A549 (cell line): ENCODE data around the gene ABLIM3. TPM values are rescaled to one million over a fixed set of nuclear protein-coding genes. Genes with fewer than 3 reads are reported as not detected.
A peak's percentile ranks its signal among the peaks of the same experiment; 100 is the strongest.

Source experiments
- ATAC-seq, 2 experiments: fragments of 200-7000 bp in 1 of 2; fragments of >200 bp in 1 of 2; cut with Nextera tagmentation in 1 of 2; cut with Tn5 transposase in 1 of 2; 3 replicates each; pipeline versions ENCODE4 v1.8.0 to v1.9.1; 2018 to 2020; ENCODE audit warnings: mild to moderate bottlenecking in 1 of 2, moderate library complexity in 1 of 2
- CTCF ChIA-PET: fragments of 300-600 bp; sonication (Branson Sonifier 250); formaldehyde crosslinking; extraction: SDS; loops from one replicate; lab custom pipeline; 2021; ENCODE audit warnings: antibody characterized with exemption, inconsistent platforms; lab: Yijun Ruan, JAX
- POLR2A ChIA-PET: fragments of 350-600 bp; formaldehyde crosslinking; extraction: SDS; loops from one replicate; lab custom pipeline; 2021; ENCODE audit warnings: antibody characterized with exemption, inconsistent platforms; lab: Yijun Ruan, JAX
- DNase-seq, 2 experiments: peaks; one replicate each; pipeline versions ENCODE4 v3.0.0 to v3.0.0-alpha.2; 2011 to 2016; ENCODE audit warnings: low read depth in 1 of 2, low spot score in 1 of 2
- FAIRE-seq: peaks from 2 replicates; lab custom pipeline; 2011; peaks lifted over from hg19 to GRCh38; lab: Jason Lieb, UNC
- H3K27ac ChIP-seq, 2 experiments: fragments of >200 bp; sonication (Bioruptor Twin); formaldehyde crosslinking; 3 replicates each; pipeline ENCODE4 v1.5.1; 2016 to 2017
- H3K4me1 ChIP-seq: fragments of >200 bp; sonication (Bioruptor Twin); formaldehyde crosslinking; 3 replicates; pipeline ENCODE4 v1.6.1; 2016
- H3K4me2 ChIP-seq: fragments of >200 bp; sonication (Bioruptor Twin); formaldehyde crosslinking; 3 replicates; pipeline ENCODE4 v1.6.1; 2016
- H3K4me3 ChIP-seq: fragments of >200 bp; sonication (Bioruptor Twin); formaldehyde crosslinking; 3 replicates; pipeline ENCODE4 v1.5.1; 2016
- H3K9me3 ChIP-seq: fragments of >200 bp; sonication (Bioruptor Twin); formaldehyde crosslinking; 3 replicates; pipeline ENCODE4 v1.6.1; 2016
- CBX2 ChIP-seq: fragments of 200-600 bp; sonication (generic); IDR thresholded peaks from 2 replicates; pipeline ENCODE4 v1.6.1; 2016; ENCODE audit warnings: low read depth, mild to moderate bottlenecking, borderline replicate concordance
- CEBPB ChIP-seq, 2 experiments: fragments of >200 bp in 1 of 2; sonication (Bioruptor Twin) in 1 of 2; formaldehyde crosslinking in 1 of 2; IDR thresholded peaks; 2 replicates each; pipeline ENCODE4 v1.6.1; 2012 to 2016
- CHD4 ChIP-seq: fragments of 200-600 bp; sonication (generic); IDR thresholded peaks from 2 replicates; pipeline ENCODE4 v1.6.1; 2016; ENCODE audit warnings: antibody characterized with exemption, mild to moderate bottlenecking, borderline replicate concordance
- CTCF ChIP-seq: fragments of >200 bp; sonication (Bioruptor Twin); formaldehyde crosslinking; IDR thresholded peaks from 3 replicates; pipeline ENCODE4 v1.5.1; 2016
- E2F6 ChIP-seq: IDR thresholded peaks from 2 replicates; pipeline ENCODE4 v1.6.1; 2012; ENCODE audit warnings: low read depth, borderline replicate concordance
- EHMT2 ChIP-seq: fragments of 200-600 bp; sonication (generic); IDR thresholded peaks from 2 replicates; pipeline ENCODE4 v1.6.1; 2016; ENCODE audit warnings: antibody characterized with exemption, low read depth, mild to moderate bottlenecking, moderate library complexity
- EP300 ChIP-seq, 2 experiments: fragments of >200 bp; sonication (Bioruptor Twin); formaldehyde crosslinking; IDR thresholded peaks; 2 replicates in 1 of 2; 3 replicates in 1 of 2; pipeline ENCODE4 v1.6.1; 2016 to 2017
- ESRRA ChIP-seq: fragments of 150-350 bp; IDR thresholded peaks from 2 replicates; pipeline ENCODE4 v1.6.1; 2014; ENCODE audit warnings: mild to moderate bottlenecking, low read length, borderline replicate concordance
- FOSB ChIP-seq: fragments of 250-450 bp; sonication (Bioruptor Pico); IDR thresholded peaks from 2 replicates; pipeline ENCODE4 v1.5.0; 2020; ENCODE audit warnings: mild to moderate bottlenecking, moderate library complexity
- FOSL2 ChIP-seq, 2 experiments: fragments of 450-650 bp in 1 of 2; fragments of >200 bp in 1 of 2; sonication (Bioruptor Twin) in 1 of 2; formaldehyde crosslinking; IDR thresholded peaks; 2 replicates each; pipeline versions ENCODE4 v1.5.0 to v1.6.1; 2016 to 2020; ENCODE audit warnings: mild to moderate bottlenecking in 1 of 2, moderate library complexity in 1 of 2
- HDAC2 ChIP-seq: fragments of 200-600 bp; sonication (generic); IDR thresholded peaks from 2 replicates; pipeline ENCODE4 v1.6.1; 2016
- HES2 ChIP-seq: fragments of >200 bp; sonication (Bioruptor Twin); formaldehyde crosslinking; IDR thresholded peaks from 2 replicates; pipeline ENCODE4 v1.6.1; 2016
- HEYL ChIP-seq: fragments of 250-450 bp; sonication (Bioruptor Pico); IDR thresholded peaks from 2 replicates; pipeline ENCODE4 v1.8.0; 2021; ENCODE audit warnings: mild to moderate bottlenecking, moderate library complexity
- HOXB13 ChIP-seq: fragments of 250-450 bp; sonication (Bioruptor Pico); IDR thresholded peaks from 2 replicates; pipeline ENCODE4 v1.5.0; 2020; ENCODE audit warnings: low read depth, mild to moderate bottlenecking, moderate library complexity
- JUN ChIP-seq, 2 experiments: fragments of >200 bp; sonication (Bioruptor Twin); formaldehyde crosslinking; IDR thresholded peaks; 2 replicates in 1 of 2; 3 replicates in 1 of 2; pipeline ENCODE4 v1.6.1; 2016 to 2017
- JUNB ChIP-seq: fragments of >200 bp; sonication (Bioruptor Twin); formaldehyde crosslinking; IDR thresholded peaks from 2 replicates; pipeline ENCODE4 v1.6.1; 2016
- KDM1A ChIP-seq: fragments of 200-600 bp; sonication (generic); IDR thresholded peaks from 2 replicates; pipeline ENCODE4 v1.6.1; 2016; ENCODE audit warnings: low read depth, mild to moderate bottlenecking
- KDM5A ChIP-seq: fragments of 200-600 bp; sonication (generic); IDR thresholded peaks from 2 replicates; pipeline ENCODE4 v1.6.1; 2016; ENCODE audit warnings: antibody characterized with exemption, mild to moderate bottlenecking
- MAX ChIP-seq: IDR thresholded peaks from 2 replicates; pipeline ENCODE4 v1.6.1; 2012
- MYC ChIP-seq: IDR thresholded peaks from 2 replicates; pipeline ENCODE4 v1.6.1; 2012; ENCODE audit warnings: mild to moderate bottlenecking, inconsistent platforms, low read length, improper control_type of control experiment, borderline replicate concordance
- PBX3 ChIP-seq: IDR thresholded peaks from 2 replicates; pipeline ENCODE4 v1.6.1; 2012
- PHF8 ChIP-seq: fragments of 200-600 bp; sonication (generic); IDR thresholded peaks from 2 replicates; pipeline ENCODE4 v1.6.1; 2016; ENCODE audit warnings: low read depth, mild to moderate bottlenecking, antibody characterized with exemption, moderate library complexity, borderline replicate concordance
- RAD21 ChIP-seq, 2 experiments: fragments of >200 bp in 1 of 2; sonication (Bioruptor Twin) in 1 of 2; formaldehyde crosslinking in 1 of 2; IDR thresholded peaks in 1 of 2; conservative IDR thresholded peaks in 1 of 2; 2 replicates in 1 of 2; 3 replicates in 1 of 2; pipeline ENCODE4 v1.6.1; 2012 to 2018; ENCODE audit warnings: inconsistent platforms in 1 of 2
- RNF2 ChIP-seq: fragments of 200-600 bp; sonication (generic); IDR thresholded peaks from 2 replicates; pipeline ENCODE4 v1.6.1; 2016; ENCODE audit warnings: low read depth, mild to moderate bottlenecking, antibody characterized with exemption, moderate library complexity, borderline replicate concordance
- USF2 ChIP-seq: fragments of 450-650 bp; IDR thresholded peaks from 2 replicates; pipeline ENCODE4 v1.6.1; 2014; ENCODE audit warnings: antibody characterized with exemption
- ZC3H11A ChIP-seq: fragments of 450-650 bp; IDR thresholded peaks from 2 replicates; pipeline ENCODE4 v1.6.1; 2014; ENCODE audit warnings: antibody characterized with exemption, mild to moderate bottlenecking
- ZFP36 ChIP-seq: fragments of 450-650 bp; IDR thresholded peaks from 2 replicates; pipeline ENCODE4 v1.6.1; 2014; ENCODE audit warnings: borderline replicate concordance; ENCODE audit not compliant: partially characterized antibody
- WGBS: methylation state at CpG from one replicate; pipeline ENCODE4 v1.1.6; 2017; ENCODE audit errors: missing lambda C conversion rate; 5-methylcytosine and 5-hydroxymethylcytosine counted together
- polyA plus RNA-seq, 4 experiments: library from polyadenylated mRNA; depleted of rRNA in 3 of 4; stranded (reverse); fragments of >200 nt; fragmentation: RNase III in 1 of 4; extraction: RNeasy Plus Mini Kit Qiagen cat#74134 plus additional on column Dnase treatment in 1 of 4; gene quantifications; 2 replicates in 3 of 4; 3 replicates in 1 of 4; pipeline ENCODE4 v1.2.3, GENCODE V29; 2011 to 2017

The ABLIM3 gene
- polyA plus RNA-seq, 2 of the 4 experiments (the other 2 are of a cell fraction) = 2.7 to 3.0 TPM

GRCh38 chr5:149271195-149271715 lies 130.0 kb downstream of the ABLIM3 start:
- Histone ChIP-seq H3K4me2 (peak overlapping the region; percentile 84), H3K9me3 (peaks cover 7% of the 10 kb centered on the region), H3K4me1 (peaks cover 9% of the 10 kb centered on the region; the same call in 1 of the 3 replicates), H3K27ac (peak overlapping the region; percentile 72 to 86), H3K4me3 (peak overlapping the region; percentile 69)
- CTCF ChIA-PET = interaction anchor here (3.6 kb wide), 1 partner anchor 141 kb away, joined by 27 read pairs; no protein-coding TSS in a partner anchor
- 7% methylated on average over 19 of the region's 40 CpGs for WGBS
- FAIRE-seq (no peak), ATAC-seq (peak; percentile 28 to 48), DNase-seq (peak; percentile 19 to 31)
- TF ChIP-seq FOSB (CRISPR knock-in tag) (no peak), HEYL (CRISPR knock-in tag) (no peak), JUNB (no peak), HES2 (no peak), PBX3 (no peak), HOXB13 (CRISPR knock-in tag) (no peak), FOSL2 (IDR thresholded peaks at IDR 0.05) (no peak), FOSL2 (CRISPR knock-in tag; IDR thresholded peaks at IDR 0.05) (no peak), ESRRA (no peak), MYC (no peak), EP300 (IDR thresholded peaks at IDR 0.05) (no peak), CHD4 (no peak), USF2 (no peak), ZC3H11A (no peak), JUN (IDR thresholded peaks at IDR 0.05) (no peak), KDM5A (no peak), CBX2 (no peak), CTCF (no peak), ZFP36 (no peak), EHMT2 (no peak), CEBPB (IDR thresholded peaks at IDR 0.05) (peak; percentile 79 to 91), E2F6 (no peak), KDM1A (no peak), RNF2 (no peak), HDAC2 (no peak), PHF8 (peak; percentile 17; the same call in 1 of the 2 replicates), MAX (peak; percentile 57; the same call in 1 of the 2 replicates), RAD21 (conservative IDR thresholded peaks at IDR 0.05 in 1 of 2, IDR thresholded peaks at IDR 0.05 in 1 of 2) (no peak)
- TF ChIP-seq, all 56 proteins: peak for 3
- POLR2A ChIA-PET = no interaction called here
